ENCODE measurements around the gene THOP1. TPM values are rescaled to one million over a fixed set of nuclear protein-coding genes. Genes with fewer than 3 reads are reported as not detected.

The THOP1 gene
- total and polyA plus RNA-seq, 10 donors, result 31.0 to 96.2 (median 42.8) TPM

DNA sequence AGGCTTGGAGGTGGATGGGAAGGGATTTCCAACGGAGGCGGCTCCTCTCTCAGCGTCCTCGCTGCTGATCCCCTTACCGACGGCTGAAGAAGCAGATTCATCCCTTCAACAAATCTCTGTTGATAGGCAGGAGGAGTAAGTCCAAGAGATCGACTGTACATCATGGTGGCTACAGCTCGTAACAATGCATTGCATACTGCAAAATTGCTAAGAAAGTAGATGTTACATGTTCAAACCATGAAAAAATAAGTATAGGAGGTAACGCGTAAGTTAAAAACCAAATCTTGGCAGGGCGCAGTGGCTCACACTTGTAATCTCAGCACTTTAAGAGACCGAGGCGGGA lies 45.0 kb upstream of the THOP1 start:
- H3K4me3 ChIP-seq, result peak overlapping the region in 6 of 8 donors; percentile 82 to 95 (median 90)
- H3K27me3 ChIP-seq (replicated peaks in 1 of 7), result peaks cover 0 to 13% (median 0%) of the 10 kb centered on the region in 7 donors

DNA sequence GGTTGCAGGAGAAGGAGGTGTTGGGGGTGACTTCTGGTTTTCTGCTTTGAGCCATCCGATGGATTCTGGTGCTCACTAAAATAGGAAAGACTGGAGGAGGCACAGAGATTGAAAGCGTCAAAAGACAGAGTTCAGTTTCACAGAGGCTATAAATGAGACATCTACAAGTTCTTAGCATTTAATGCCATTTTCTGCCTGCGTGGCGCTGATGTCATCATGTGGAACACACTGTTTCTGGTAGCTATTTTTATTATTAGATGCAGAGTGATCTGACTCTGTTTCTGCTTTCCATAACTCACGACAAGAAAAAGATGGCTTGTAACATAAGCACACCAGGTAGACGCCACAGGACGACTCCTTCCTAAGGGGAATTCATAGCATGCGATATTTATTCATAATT lies 42.2 kb upstream of the THOP1 start:
- intact Hi-C loops (cut with DNase I; ENCODE audit: low total_unique reads), result no loop called here
- peaks cover 0 to 20% (median 17%) of the 10 kb centered on the region in 6 donors for H3K4me1 ChIP-seq
- H3K9me3 ChIP-seq, result no peaks in the 10 kb centered on the region
- H3K27me3 ChIP-seq (replicated peaks in 1 of 7), result peaks cover 0 to 13% (median 0%) of the 10 kb centered on the region in 7 donors
- no peak for DNase-seq
- no peak overlapping the region for H3K27ac ChIP-seq
- H3K36me3 ChIP-seq, result no peaks in the 10 kb centered on the region
- TF ChIP-seq POLR2AphosphoS5 (IDR thresholded peaks at IDR 0.05) (no peak), POLR2A (IDR thresholded peaks at IDR 0.05) (no peak)
- TF ChIP-seq, protein P1, sequence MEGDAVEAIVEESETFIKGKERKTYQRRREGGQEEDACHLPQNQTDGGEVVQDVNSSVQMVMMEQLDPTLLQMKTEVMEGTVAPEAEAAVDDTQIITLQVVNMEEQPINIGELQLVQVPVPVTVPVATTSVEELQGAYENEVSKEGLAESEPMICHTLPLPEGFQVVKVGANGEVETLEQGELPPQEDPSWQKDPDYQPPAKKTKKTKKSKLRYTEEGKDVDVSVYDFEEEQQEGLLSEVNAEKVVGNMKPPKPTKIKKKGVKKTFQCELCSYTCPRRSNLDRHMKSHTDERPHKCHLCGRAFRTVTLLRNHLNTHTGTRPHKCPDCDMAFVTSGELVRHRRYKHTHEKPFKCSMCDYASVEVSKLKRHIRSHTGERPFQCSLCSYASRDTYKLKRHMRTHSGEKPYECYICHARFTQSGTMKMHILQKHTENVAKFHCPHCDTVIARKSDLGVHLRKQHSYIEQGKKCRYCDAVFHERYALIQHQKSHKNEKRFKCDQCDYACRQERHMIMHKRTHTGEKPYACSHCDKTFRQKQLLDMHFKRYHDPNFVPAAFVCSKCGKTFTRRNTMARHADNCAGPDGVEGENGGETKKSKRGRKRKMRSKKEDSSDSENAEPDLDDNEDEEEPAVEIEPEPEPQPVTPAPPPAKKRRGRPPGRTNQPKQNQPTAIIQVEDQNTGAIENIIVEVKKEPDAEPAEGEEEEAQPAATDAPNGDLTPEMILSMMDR (IDR thresholded peaks at IDR 0.05 in 8 of 11, conservative IDR thresholded peaks at IDR 0.05 in 3 of 11), result no peak
- H3K4me3 ChIP-seq, result no peak overlapping the region
- 71 to 83% (median 80%) methylated on average over 8 of the region's 8 CpGs for WGBS, 5 donors

More for the DNA sequence above, 45.0 kb upstream of the THOP1 start:
- TF ChIP-seq POLR2A (IDR thresholded peaks at IDR 0.05) (no peak), POLR2AphosphoS5 (IDR thresholded peaks at IDR 0.05) (no peak)
- TF ChIP-seq, protein P1 (IDR thresholded peaks at IDR 0.05 in 8 of 11, conservative IDR thresholded peaks at IDR 0.05 in 3 of 11), result peak in 2 of 11 experiments; percentile 0 to 1
- intact Hi-C loops (cut with DNase I; ENCODE audit: low total_unique reads), result no loop called here
- Histone ChIP-seq H3K4me1 (peaks cover 0 to 44% (median 28%) of the 10 kb centered on the region in 6 donors), H3K9me3 (peaks cover 0 to 8% (median 0%) of the 10 kb centered on the region in 8 donors), H3K27ac (peak overlapping the region in 2 of 8 donors; percentile 81 to 85), H3K36me3 (peaks cover 0 to 23% (median 18%) of the 10 kb centered on the region in 6 donors)
- WGBS, 5 donors, result 42 to 49% (median 43%) methylated on average over 12 to 13 of the region's 13 CpGs
- DNase-seq, result no peak

DNA sequence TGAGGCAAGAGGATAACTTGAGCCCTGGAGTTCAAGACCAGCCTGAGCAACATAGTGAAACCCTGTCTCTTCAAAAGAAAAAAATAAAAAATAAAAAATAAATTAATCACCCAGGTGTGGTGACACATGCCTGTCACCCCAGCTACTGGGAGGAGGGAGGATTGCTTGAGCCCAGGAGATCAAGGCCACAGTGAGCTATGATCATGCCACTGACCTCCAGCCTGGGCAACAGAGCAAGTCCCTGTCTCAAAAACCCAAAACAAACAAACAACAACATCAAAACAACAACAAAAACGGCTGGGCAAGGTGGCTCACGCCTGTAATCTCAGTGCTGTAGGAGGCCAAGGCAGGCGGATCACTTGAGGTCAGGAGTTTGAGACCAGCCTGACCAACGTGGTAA lies 41.2 kb upstream of the THOP1 start:
- Histone ChIP-seq H3K27me3 (replicated peaks in 1 of 7) (peaks cover 0 to 13% (median 0%) of the 10 kb centered on the region in 7 donors), H3K36me3 (no peaks in the 10 kb centered on the region), H3K4me3 (no peak overlapping the region), H3K9me3 (no peaks in the 10 kb centered on the region), H3K27ac (no peak overlapping the region), H3K4me1 (peaks cover 0 to 18% (median 11%) of the 10 kb centered on the region in 6 donors)
- TF ChIP-seq POLR2AphosphoS5 (IDR thresholded peaks at IDR 0.05), result no peak
- TF ChIP-seq, protein P1 (IDR thresholded peaks at IDR 0.05 in 8 of 11, conservative IDR thresholded peaks at IDR 0.05 in 3 of 11), result no peak
- no peak for TF ChIP-seq POLR2A (IDR thresholded peaks at IDR 0.05)
- DNase-seq, result no peak
- intact Hi-C loops (cut with DNase I; ENCODE audit: low total_unique reads), result no loop called here
- WGBS, 5 donors, result 46 to 64% (median 53%) methylated on average over 4 of the region's 4 CpGs

DNA sequence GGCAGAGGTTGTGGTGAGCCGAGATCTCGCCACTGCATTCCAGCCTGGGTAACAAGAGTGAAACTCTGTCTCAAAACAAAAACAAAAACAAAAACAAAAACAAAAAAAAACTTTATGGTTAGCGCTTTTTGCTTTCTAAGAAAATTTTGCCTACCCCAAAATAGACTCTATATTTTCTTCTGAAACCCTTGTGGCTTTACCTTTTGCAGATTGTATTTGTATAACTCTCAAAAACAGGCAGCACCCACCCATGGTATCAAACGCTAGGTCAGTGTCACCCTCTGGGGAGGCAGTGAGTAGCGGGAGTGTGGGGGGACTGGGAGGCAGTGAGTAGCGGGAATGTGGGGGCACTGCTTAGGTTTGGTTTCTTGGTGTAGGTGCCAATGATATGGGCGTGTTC lies 38.0 kb upstream of the THOP1 start:
- H3K4me1 ChIP-seq, result peaks cover 0 to 22% (median 8%) of the 10 kb centered on the region in 6 donors
- intact Hi-C loops (cut with DNase I; ENCODE audit: low total_unique reads), result no loop called here
- TF ChIP-seq POLR2A (IDR thresholded peaks at IDR 0.05) (no peak), POLR2AphosphoS5 (IDR thresholded peaks at IDR 0.05) (no peak)
- TF ChIP-seq, protein P1 (IDR thresholded peaks at IDR 0.05 in 8 of 11, conservative IDR thresholded peaks at IDR 0.05 in 3 of 11), result no peak
- no peaks in the 10 kb centered on the region for H3K36me3 ChIP-seq
- H3K27ac ChIP-seq, result no peak overlapping the region
- H3K27me3 ChIP-seq (replicated peaks in 1 of 7), result no peaks in the 10 kb centered on the region
- no peak for DNase-seq
- H3K4me3 ChIP-seq, result no peak overlapping the region
- WGBS, 5 donors, result 72 to 85% (median 78%) methylated on average over 7 of the region's 7 CpGs
- H3K9me3 ChIP-seq, result no peaks in the 10 kb centered on the region
